Neural progenitor cell (in vitro differentiated cells): Measurements from ENCODE around the gene HOXA13. TPM values are rescaled to one million over a fixed set of nuclear protein-coding genes. Genes with fewer than 3 reads are reported as not detected.

Source experiments
- DNase-seq: peaks from one replicate; pipeline ENCODE4 v3.0.0-alpha.2; 2016; ENCODE audit warnings: low spot score
- H2AFZ ChIP-seq: fragments of 200-600 bp; sonication (generic); replicated peaks from 2 replicates; pipeline ENCODE4 v1.6.1; 2016; ENCODE audit warnings: antibody characterized with exemption
- H3F3A ChIP-seq: fragments of 200-600 bp; sonication (generic); 2 replicates; pipeline ENCODE4 v1.6.1; 2016; ENCODE audit warnings: antibody characterized with exemption, low read depth
- H3K27ac ChIP-seq: fragments of 200-600 bp; sonication (generic); 2 replicates; pipeline ENCODE4 v1.5.1; 2016; ENCODE audit warnings: mild to moderate bottlenecking
- H3K27me3 ChIP-seq: fragments of 200-600 bp; sonication (generic); 2 replicates; pipeline ENCODE4 v1.6.1; 2016; ENCODE audit warnings: mild to moderate bottlenecking, moderate library complexity
- H3K36me3 ChIP-seq: fragments of 200-600 bp; sonication (generic); 2 replicates; pipeline ENCODE4 v1.5.1; 2016
- H3K4me1 ChIP-seq: fragments of 200-600 bp; sonication (generic); 2 replicates; pipeline ENCODE4 v1.6.1; 2016; ENCODE audit warnings: mixed run types
- H3K4me2 ChIP-seq: fragments of 200-600 bp; sonication (generic); 2 replicates; pipeline ENCODE4 v1.6.1; 2016
- H3K4me3 ChIP-seq: fragments of 200-600 bp; sonication (generic); 2 replicates; pipeline ENCODE4 v1.5.1; 2016
- H3K79me2 ChIP-seq: fragments of 200-600 bp; sonication (generic); 2 replicates; pipeline ENCODE4 v1.6.1; 2016; ENCODE audit warnings: low read depth
- H3K9ac ChIP-seq: fragments of 200-600 bp; sonication (generic); 2 replicates; pipeline ENCODE4 v1.6.1; 2016
- H3K9me3 ChIP-seq: fragments of 200-600 bp; sonication (generic); 2 replicates; pipeline ENCODE4 v1.5.1; 2016; ENCODE audit warnings: low read depth
- H4K20me1 ChIP-seq: fragments of 200-600 bp; sonication (generic); 2 replicates; pipeline ENCODE4 v1.6.1; 2016; ENCODE audit warnings: low read depth
- H3K27ac Mint-ChIP-seq: 3 replicates; pipeline ENCODE4 v1.8.0; 2021; ENCODE audit warnings: mixed read lengths
- H3K27me3 Mint-ChIP-seq: 2 replicates; pipeline ENCODE4 v1.8.0; 2022; ENCODE audit warnings: low read depth, mild to moderate bottlenecking, inconsistent platforms, moderate library complexity, mixed read lengths; ENCODE audit not compliant: insufficient read depth
- H3K36me3 Mint-ChIP-seq: 3 replicates; pipeline ENCODE4 v1.8.0; 2021; ENCODE audit warnings: mixed read lengths
- H3K4me1 Mint-ChIP-seq: 3 replicates; pipeline ENCODE4 v1.8.0; 2021; ENCODE audit warnings: mixed read lengths
- H3K4me3 Mint-ChIP-seq: 3 replicates; pipeline ENCODE4 v1.8.0; 2021; ENCODE audit warnings: mild to moderate bottlenecking, moderate library complexity, mixed read lengths
- H3K9me3 Mint-ChIP-seq: 3 replicates; pipeline ENCODE4 v1.8.0; 2020; ENCODE audit warnings: mixed read lengths
- EZH2 ChIP-seq: fragments of 200-600 bp; sonication (generic); IDR thresholded peaks from 2 replicates; pipeline ENCODE4 v1.6.1; 2017; ENCODE audit warnings: antibody characterized with exemption, mild to moderate bottlenecking, moderate library complexity
- EZH2phosphoT487 ChIP-seq: fragments of 200-600 bp; sonication (generic); IDR thresholded peaks from 2 replicates; pipeline ENCODE4 v1.6.1; 2017; ENCODE audit warnings: antibody characterized with exemption
- total RNA-seq: library from RNA; depleted of rRNA; stranded (reverse); fragments of >200 nt; gene quantifications from 2 replicates; pipeline ENCODE4 v1.2.3, GENCODE V29; 2015; ENCODE audit warnings: low replicate concordance
- TF ChIP-seq, protein P1 (sequence below): fragments of 200-600 bp; sonication (generic); IDR thresholded peaks from 2 replicates; pipeline ENCODE4 v1.5.1; 2017; ENCODE audit warnings: antibody characterized with exemption, mild to moderate bottlenecking

HOXA13 gene
- total RNA-seq, 1 donor from 2014 or later = not detected

GRCh38 chr7:27152816-27153442 lies 47.0 kb downstream of the HOXA13 start:
- Histone ChIP-seq H4K20me1 (peaks cover 76% of the 10 kb centered on the region), H3K4me1 (no peaks in the 10 kb centered on the region), H2AFZ (no peak overlapping the region), H3K79me2 (no peaks in the 10 kb centered on the region), H3K4me3 (no peak overlapping the region), H3K4me2 (no peak overlapping the region), H3K27me3 (peaks cover 100% of the 10 kb centered on the region), H3F3A (no peaks in the 10 kb centered on the region), H3K9ac (no peak overlapping the region), H3K36me3 (no peaks in the 10 kb centered on the region), H3K27ac (no peak overlapping the region), H3K9me3 (no peaks in the 10 kb centered on the region)
- Mint-ChIP-seq H3K27me3 (peaks cover 94% of the 10 kb centered on the region), H3K36me3 (peaks cover 2% of the 10 kb centered on the region), H3K9me3 (peaks cover 19% of the 10 kb centered on the region), H3K27ac (no peak overlapping the region), H3K4me3 (peak overlapping the region; percentile 53), H3K4me1 (peaks cover 10% of the 10 kb centered on the region)
- TF ChIP-seq EZH2 (peak; percentile 79), EZH2phosphoT487 (peak; percentile 61)
- TF ChIP-seq, protein P1, sequence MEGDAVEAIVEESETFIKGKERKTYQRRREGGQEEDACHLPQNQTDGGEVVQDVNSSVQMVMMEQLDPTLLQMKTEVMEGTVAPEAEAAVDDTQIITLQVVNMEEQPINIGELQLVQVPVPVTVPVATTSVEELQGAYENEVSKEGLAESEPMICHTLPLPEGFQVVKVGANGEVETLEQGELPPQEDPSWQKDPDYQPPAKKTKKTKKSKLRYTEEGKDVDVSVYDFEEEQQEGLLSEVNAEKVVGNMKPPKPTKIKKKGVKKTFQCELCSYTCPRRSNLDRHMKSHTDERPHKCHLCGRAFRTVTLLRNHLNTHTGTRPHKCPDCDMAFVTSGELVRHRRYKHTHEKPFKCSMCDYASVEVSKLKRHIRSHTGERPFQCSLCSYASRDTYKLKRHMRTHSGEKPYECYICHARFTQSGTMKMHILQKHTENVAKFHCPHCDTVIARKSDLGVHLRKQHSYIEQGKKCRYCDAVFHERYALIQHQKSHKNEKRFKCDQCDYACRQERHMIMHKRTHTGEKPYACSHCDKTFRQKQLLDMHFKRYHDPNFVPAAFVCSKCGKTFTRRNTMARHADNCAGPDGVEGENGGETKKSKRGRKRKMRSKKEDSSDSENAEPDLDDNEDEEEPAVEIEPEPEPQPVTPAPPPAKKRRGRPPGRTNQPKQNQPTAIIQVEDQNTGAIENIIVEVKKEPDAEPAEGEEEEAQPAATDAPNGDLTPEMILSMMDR = no peak
- DNase-seq = no peak

GRCh38 chr7:27151931-27152815 lies 47.7 kb downstream of the HOXA13 start, which contains the start of gene HOXA3:
Gene HOXA3 (minus strand): TSS chr7:27152583. CDS start chr7:27110640, 41,943 bp downstream.
- no peak for DNase-seq
- Mint-ChIP-seq H3K9me3 (peaks cover 17% of the 10 kb centered on the region), H3K36me3 (peaks cover 2% of the 10 kb centered on the region), H3K27ac (no peak within 1 kb of the TSS), H3K4me3 (peak within 1 kb of the TSS; percentile 78), H3K27me3 (peaks cover 92% of the 10 kb centered on the region), H3K4me1 (peaks cover 10% of the 10 kb centered on the region)
- Histone ChIP-seq H3K4me3 (peak within 1 kb of the TSS; percentile 32), H3K9me3 (no peaks in the 10 kb centered on the region), H3K9ac (no peak within 1 kb of the TSS), H3K4me1 (no peaks in the 10 kb centered on the region), H3K27me3 (peaks cover 100% of the 10 kb centered on the region), H2AFZ (no peak within 1 kb of the TSS), H4K20me1 (peaks cover 72% of the 10 kb centered on the region), H3K36me3 (no peaks in the 10 kb centered on the region), H3K79me2 (no peaks in the 10 kb centered on the region), H3K4me2 (peak within 1 kb of the TSS; percentile 66), H3K27ac (no peak within 1 kb of the TSS), H3F3A (no peaks in the 10 kb centered on the region)
- TF ChIP-seq EZH2 = peak; percentile 91
- peak; percentile 93 for TF ChIP-seq EZH2phosphoT487
- TF ChIP-seq, protein P1 = no peak

- Mint-ChIP-seq H3K9me3 (peaks cover 20% of the 10 kb centered on the region), H3K4me1 (peaks cover 10% of the 10 kb centered on the region), H3K4me3 (peak overlapping the region; percentile 78), H3K27me3 (peaks cover 94% of the 10 kb centered on the region), H3K27ac (no peak overlapping the region), H3K36me3 (peaks cover 2% of the 10 kb centered on the region)
- Histone ChIP-seq H2AFZ (no peak overlapping the region), H3K9me3 (no peaks in the 10 kb centered on the region), H3K36me3 (no peaks in the 10 kb centered on the region), H3K9ac (no peak overlapping the region), H3F3A (no peaks in the 10 kb centered on the region), H3K4me1 (no peaks in the 10 kb centered on the region), H3K79me2 (no peaks in the 10 kb centered on the region), H3K4me3 (peak overlapping the region; percentile 32), H3K4me2 (peak overlapping the region; percentile 66), H4K20me1 (peaks cover 72% of the 10 kb centered on the region), H3K27me3 (peaks cover 100% of the 10 kb centered on the region), H3K27ac (no peak overlapping the region)
- peak; percentile 81 for TF ChIP-seq EZH2
- TF ChIP-seq, protein P1 = no peak
- TF ChIP-seq EZH2phosphoT487 = peak; percentile 2
- DNase-seq = no peak
Measured at GRCh38 chr7:27151341-27151930, 48.5 kb downstream of the HOXA13 start.
